GM10266 (cell line): ENCODE measurements around the gene DLX4.

ENCODE experiments used
- DNase-seq: peaks from one replicate; pipeline ENCODE4 v3.0.0; 2012; ENCODE audit errors: extremely low spot score
- CTCF ChIP-seq: IDR thresholded peaks from 2 replicates; pipeline ENCODE4 v1.5.1; 2012; ENCODE audit warnings: mild to moderate bottlenecking, low read depth; ENCODE audit not compliant: control insufficient read depth, insufficient read depth; ENCODE audit errors: missing control alignments

DLX4 gene

GRCh38 chr17:49935526-49936210 is 33.3 kb upstream of the DLX4 start:
- DNase-seq = no peak
- TF ChIP-seq CTCF = no peak

- no peak for DNase-seq
- no peak for TF ChIP-seq CTCF
Measured at GRCh38 chr17:49936386-49936785, 32.6 kb upstream of the DLX4 start.

GRCh38 chr17:49939318-49939717 is 29.7 kb upstream of the DLX4 start:
- no peak for TF ChIP-seq CTCF
- no peak for DNase-seq

- DNase-seq = no peak
- TF ChIP-seq CTCF = no peak
Measured at GRCh38 chr17:49941427-49941826, 27.6 kb upstream of the DLX4 start.

GRCh38 chr17:49942947-49943346 is 26.0 kb upstream of the DLX4 start:
- no peak for DNase-seq

GRCh38 chr17:49944273-49944870 is 24.6 kb upstream of the DLX4 start:
- DNase-seq = no peak
- no peak for TF ChIP-seq CTCF

More at GRCh38 chr17:49942947-49943346, 26.0 kb upstream of the DLX4 start:
- no peak for TF ChIP-seq CTCF

- TF ChIP-seq CTCF = no peak
- no peak for DNase-seq
Measured at GRCh38 chr17:49946208-49946607, 22.8 kb upstream of the DLX4 start.
